ENCODE data around the gene PCSK4. TPM values are rescaled to one million over a fixed set of nuclear protein-coding genes. Genes with fewer than 3 reads are reported as not detected.
"Not testable (repeated sequence)": the region's sequence is repeated elsewhere in the genome, so short reads cannot be mapped to it uniquely, and the experiment has no call there.

PCSK4 gene
- total and polyA plus RNA-seq, 9 donors, result 0.83 to 9.4 (median 1.9) TPM; not detected in 1

DNA sequence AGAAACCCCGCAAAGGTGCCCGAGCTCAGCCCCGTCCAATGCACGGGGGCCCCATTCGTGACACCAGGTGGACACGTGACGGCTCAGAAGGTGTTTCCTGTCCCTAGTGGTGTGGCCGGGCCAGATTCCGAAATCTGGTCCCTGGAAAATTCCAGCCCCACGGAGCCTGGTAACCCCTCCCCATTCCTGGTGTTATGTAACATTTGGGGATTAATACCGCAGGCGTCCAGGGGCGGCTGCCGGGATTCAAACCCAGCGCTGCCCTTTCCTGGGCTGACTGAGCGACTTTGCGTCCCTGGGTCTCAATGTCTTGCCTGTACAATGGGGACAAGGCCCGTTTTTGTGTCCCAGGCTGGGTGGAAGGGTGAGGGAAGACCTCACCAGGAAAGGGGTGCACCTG is 32.7 kb upstream of the PCSK4 start:
- Histone ChIP-seq H3K36me3 (no peaks in the 10 kb centered on the region), H3K4me3 (no peak overlapping the region), H3K27ac (no peak overlapping the region), H3K9me3 (no peaks in the 10 kb centered on the region), H3K4me1 (ENCODE audit: insufficient read depth) (peaks cover 3% of the 10 kb centered on the region), H3K27me3 (no peaks in the 10 kb centered on the region)
- WGBS, 3 donors, result 73 to 85% (median 78%) methylated on average over 16 to 18 of the region's 18 CpGs
- intact Hi-C loops (cut with DNase I), result no loop called here
- TF ChIP-seq, protein P1, sequence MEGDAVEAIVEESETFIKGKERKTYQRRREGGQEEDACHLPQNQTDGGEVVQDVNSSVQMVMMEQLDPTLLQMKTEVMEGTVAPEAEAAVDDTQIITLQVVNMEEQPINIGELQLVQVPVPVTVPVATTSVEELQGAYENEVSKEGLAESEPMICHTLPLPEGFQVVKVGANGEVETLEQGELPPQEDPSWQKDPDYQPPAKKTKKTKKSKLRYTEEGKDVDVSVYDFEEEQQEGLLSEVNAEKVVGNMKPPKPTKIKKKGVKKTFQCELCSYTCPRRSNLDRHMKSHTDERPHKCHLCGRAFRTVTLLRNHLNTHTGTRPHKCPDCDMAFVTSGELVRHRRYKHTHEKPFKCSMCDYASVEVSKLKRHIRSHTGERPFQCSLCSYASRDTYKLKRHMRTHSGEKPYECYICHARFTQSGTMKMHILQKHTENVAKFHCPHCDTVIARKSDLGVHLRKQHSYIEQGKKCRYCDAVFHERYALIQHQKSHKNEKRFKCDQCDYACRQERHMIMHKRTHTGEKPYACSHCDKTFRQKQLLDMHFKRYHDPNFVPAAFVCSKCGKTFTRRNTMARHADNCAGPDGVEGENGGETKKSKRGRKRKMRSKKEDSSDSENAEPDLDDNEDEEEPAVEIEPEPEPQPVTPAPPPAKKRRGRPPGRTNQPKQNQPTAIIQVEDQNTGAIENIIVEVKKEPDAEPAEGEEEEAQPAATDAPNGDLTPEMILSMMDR (IDR thresholded peaks at IDR 0.05), result no peak
- TF ChIP-seq EP300 (IDR thresholded peaks at IDR 0.05), result no peak
- TF ChIP-seq POLR2A (IDR thresholded peaks at IDR 0.05), result no peak
- no peak for DNase-seq

GRCh38 chr19:1522061-1522460 is 31.9 kb upstream of the PCSK4 start:
- intact Hi-C loops (cut with DNase I), result no loop called here
- Histone ChIP-seq H3K4me1 (ENCODE audit: insufficient read depth) (peaks cover 3% of the 10 kb centered on the region), H3K36me3 (no peaks in the 10 kb centered on the region), H3K27me3 (no peaks in the 10 kb centered on the region), H3K4me3 (no peak overlapping the region), H3K27ac (no peak overlapping the region), H3K9me3 (no peaks in the 10 kb centered on the region)
- WGBS, 3 donors, result 56 to 65% (median 63%) methylated on average over 10 of the region's 10 CpGs
- TF ChIP-seq, protein P1 (IDR thresholded peaks at IDR 0.05), result no peak
- TF ChIP-seq EP300 (IDR thresholded peaks at IDR 0.05) (no peak), POLR2A (IDR thresholded peaks at IDR 0.05) (no peak)
- DNase-seq, result no peak

- WGBS, 3 donors, result 26 to 34% (median 32%) methylated on average over 14 of the region's 14 CpGs
These were observed 31.5 kb upstream of the PCSK4 start for GRCh38 chr19:1521636-1522035.

DNA sequence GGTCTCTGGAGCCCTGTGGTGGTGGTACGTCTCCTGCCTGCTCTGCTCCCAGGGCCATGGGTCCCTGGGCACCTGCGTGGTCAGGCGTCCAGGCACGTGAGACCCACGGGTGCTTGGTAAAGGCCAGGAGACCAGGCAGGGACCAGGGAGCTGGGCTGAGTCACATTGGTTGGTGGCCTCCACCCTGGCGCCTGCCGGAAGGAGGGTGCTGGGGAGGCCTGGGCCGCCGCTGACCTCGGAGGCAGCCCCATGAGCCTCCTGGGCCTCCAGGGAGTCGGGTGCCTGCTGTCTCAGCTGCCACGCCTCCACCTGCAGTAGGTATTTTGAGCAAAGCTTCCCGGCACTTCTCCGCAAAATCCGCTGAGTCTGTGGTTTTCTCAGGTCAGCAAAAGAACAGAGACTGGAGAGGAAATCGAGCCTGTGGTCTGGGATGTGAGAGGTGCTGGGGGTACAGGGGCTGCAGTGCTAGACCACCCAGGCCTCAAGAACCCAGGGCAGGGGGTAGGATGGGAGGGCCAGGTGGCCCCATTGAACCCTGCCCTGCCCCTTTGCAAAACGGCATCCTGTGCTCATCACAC is 30.1 kb upstream of the PCSK4 start:
- no peaks in the 10 kb centered on the region for H3K36me3 ChIP-seq
- intact Hi-C loops (cut with DNase I), result no loop called here
- peaks cover 3% of the 10 kb centered on the region for H3K4me1 ChIP-seq (ENCODE audit: insufficient read depth)
- no peaks in the 10 kb centered on the region for H3K27me3 ChIP-seq
- WGBS, 3 donors, result 84 to 91% (median 86%) methylated on average over 17 of the region's 17 CpGs
- H3K9me3 ChIP-seq, result no peaks in the 10 kb centered on the region
- TF ChIP-seq, protein P1 (IDR thresholded peaks at IDR 0.05), result no peak
- TF ChIP-seq EP300 (IDR thresholded peaks at IDR 0.05) (no peak), POLR2A (IDR thresholded peaks at IDR 0.05) (no peak)
- no peak overlapping the region for H3K4me3 ChIP-seq
- no peak overlapping the region for H3K27ac ChIP-seq
- DNase-seq, result no peak

More at GRCh38 chr19:1521636-1522035, 31.5 kb upstream of the PCSK4 start:
- peak in 1 of 5 donors; percentile 72 for DNase-seq
- H3K27me3 ChIP-seq, result no peaks in the 10 kb centered on the region
- intact Hi-C loops (cut with DNase I), result no loop called here
- H3K4me3 ChIP-seq, result no peak overlapping the region
- H3K9me3 ChIP-seq, result no peaks in the 10 kb centered on the region
- H3K27ac ChIP-seq, result no peak overlapping the region
- TF ChIP-seq EP300 (IDR thresholded peaks at IDR 0.05) (no peak), POLR2A (IDR thresholded peaks at IDR 0.05) (no peak)
- TF ChIP-seq, protein P1 (IDR thresholded peaks at IDR 0.05), result no peak
- peaks cover 3% of the 10 kb centered on the region for H3K4me1 ChIP-seq (ENCODE audit: insufficient read depth)
- no peaks in the 10 kb centered on the region for H3K36me3 ChIP-seq

- H3K9me3 ChIP-seq; H3K4me1 ChIP-seq (ENCODE audit: insufficient read depth); DNase-seq; H3K27ac ChIP-seq; H3K4me3 ChIP-seq; H3K27me3 ChIP-seq; H3K36me3 ChIP-seq; intact Hi-C loops (cut with DNase I): not testable (repeated sequence)
- 87 to 91% (median 89%) methylated on average over 8 of the region's 8 CpGs for WGBS, 3 donors
These were observed 29.7 kb upstream of the PCSK4 start for GRCh38 chr19:1519802-1520201.
